ENCODE measurements around the gene NDUFV3. TPM values are rescaled to one million over a fixed set of nuclear protein-coding genes. Genes with fewer than 3 reads are reported as not detected.

The NDUFV3 gene
- total RNA-seq, 1 donor from 2014 or later: 38.6 TPM

- no peaks in the 10 kb centered on the region for H3K9me3 Mint-ChIP-seq
- no peak overlapping the region for H3K27ac Mint-ChIP-seq
- peaks cover 8% of the 10 kb centered on the region for H3K36me3 Mint-ChIP-seq
- H3K27me3 Mint-ChIP-seq: no peaks in the 10 kb centered on the region
- no peaks in the 10 kb centered on the region for H3K4me1 Mint-ChIP-seq (ENCODE audit: unreplicated experiment)
- DNase-seq (ENCODE audit: extremely low spot score, unreplicated experiment): no peak
- TF ChIP-seq CTCF (conservative IDR thresholded peaks at IDR 0.05): peak; percentile 57
- no peak overlapping the region for H3K4me3 Mint-ChIP-seq
Measured at GRCh38 chr21:42850866-42851391, 42.2 kb upstream of the NDUFV3 start.

- Mint-ChIP-seq H3K4me1 (ENCODE audit: unreplicated experiment) (no peaks in the 10 kb centered on the region), H3K27me3 (no peaks in the 10 kb centered on the region), H3K9me3 (no peaks in the 10 kb centered on the region), H3K27ac (no peak overlapping the region), H3K36me3 (peaks cover 12% of the 10 kb centered on the region), H3K4me3 (no peak overlapping the region)
- TF ChIP-seq CTCF (conservative IDR thresholded peaks at IDR 0.05): no peak
- DNase-seq (ENCODE audit: extremely low spot score, unreplicated experiment): no peak
Measured at GRCh38 chr21:42851812-42852665, 41.1 kb upstream of the NDUFV3 start.

- no peak overlapping the region for H3K4me3 Mint-ChIP-seq
- no peak for TF ChIP-seq CTCF (conservative IDR thresholded peaks at IDR 0.05)
- no peaks in the 10 kb centered on the region for H3K4me1 Mint-ChIP-seq (ENCODE audit: unreplicated experiment)
Measured at GRCh38 chr21:42852925-42853570, 40.1 kb upstream of the NDUFV3 start.

GRCh38 chr21:42853621-42854020 lies 39.5 kb upstream of the NDUFV3 start:
- Mint-ChIP-seq H3K9me3 (no peaks in the 10 kb centered on the region), H3K4me1 (ENCODE audit: unreplicated experiment) (no peaks in the 10 kb centered on the region), H3K27me3 (no peaks in the 10 kb centered on the region), H3K27ac (no peak overlapping the region), H3K4me3 (no peak overlapping the region), H3K36me3 (peaks cover 12% of the 10 kb centered on the region)
- no peak for DNase-seq (ENCODE audit: extremely low spot score, unreplicated experiment)
- TF ChIP-seq CTCF (conservative IDR thresholded peaks at IDR 0.05): no peak

More at GRCh38 chr21:42852925-42853570, 40.1 kb upstream of the NDUFV3 start:
- H3K27ac Mint-ChIP-seq: no peak overlapping the region
- H3K36me3 Mint-ChIP-seq: peaks cover 12% of the 10 kb centered on the region
- no peaks in the 10 kb centered on the region for H3K27me3 Mint-ChIP-seq
- DNase-seq (ENCODE audit: extremely low spot score, unreplicated experiment): no peak
- no peaks in the 10 kb centered on the region for H3K9me3 Mint-ChIP-seq

GRCh38 chr21:42854246-42855010 lies 38.7 kb upstream of the NDUFV3 start:
- H3K27me3 Mint-ChIP-seq: no peaks in the 10 kb centered on the region
- H3K36me3 Mint-ChIP-seq: peaks cover 5% of the 10 kb centered on the region
- TF ChIP-seq CTCF (conservative IDR thresholded peaks at IDR 0.05): peak; percentile 20
- no peaks in the 10 kb centered on the region for H3K9me3 Mint-ChIP-seq
- no peak for DNase-seq (ENCODE audit: extremely low spot score, unreplicated experiment)
- no peak overlapping the region for H3K27ac Mint-ChIP-seq
- H3K4me1 Mint-ChIP-seq (ENCODE audit: unreplicated experiment): no peaks in the 10 kb centered on the region
- H3K4me3 Mint-ChIP-seq: no peak overlapping the region

All from type B pancreatic cell (in vitro differentiated cells).